GM19455 (cell line): ENCODE data around the gene ZNF761.
"Not testable (repeated sequence)": the region's sequence is repeated elsewhere in the genome, so short reads cannot be mapped to it uniquely, and the experiment has no call there.

Experiments
- ATAC-seq: cut with Tn5 transposase; IDR thresholded peaks from one replicate; pipeline ENCODE4 v1.9.1; 2021; ENCODE audit not compliant: unreplicated experiment

The ZNF761 gene

DNA sequence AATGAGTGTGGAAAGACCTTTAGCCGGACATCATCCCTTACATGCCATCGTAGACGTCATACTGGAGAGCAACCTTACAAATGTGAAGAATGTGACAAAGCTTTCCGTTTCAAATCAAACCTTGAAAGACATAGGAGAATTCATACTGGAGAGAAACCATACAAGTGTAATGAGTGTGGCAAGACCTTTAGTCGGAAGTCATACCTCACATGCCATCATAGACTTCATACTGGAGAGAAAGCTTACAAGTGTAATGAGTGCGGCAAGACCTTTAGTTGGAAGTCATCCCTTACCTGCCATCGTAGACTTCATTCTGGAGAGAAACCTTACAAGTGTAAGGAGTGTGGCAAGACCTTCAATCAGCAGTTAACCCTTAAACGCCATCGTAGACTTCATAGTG, 24.0 kb downstream of the ZNF761 start:
- no peak for ATAC-seq

DNA sequence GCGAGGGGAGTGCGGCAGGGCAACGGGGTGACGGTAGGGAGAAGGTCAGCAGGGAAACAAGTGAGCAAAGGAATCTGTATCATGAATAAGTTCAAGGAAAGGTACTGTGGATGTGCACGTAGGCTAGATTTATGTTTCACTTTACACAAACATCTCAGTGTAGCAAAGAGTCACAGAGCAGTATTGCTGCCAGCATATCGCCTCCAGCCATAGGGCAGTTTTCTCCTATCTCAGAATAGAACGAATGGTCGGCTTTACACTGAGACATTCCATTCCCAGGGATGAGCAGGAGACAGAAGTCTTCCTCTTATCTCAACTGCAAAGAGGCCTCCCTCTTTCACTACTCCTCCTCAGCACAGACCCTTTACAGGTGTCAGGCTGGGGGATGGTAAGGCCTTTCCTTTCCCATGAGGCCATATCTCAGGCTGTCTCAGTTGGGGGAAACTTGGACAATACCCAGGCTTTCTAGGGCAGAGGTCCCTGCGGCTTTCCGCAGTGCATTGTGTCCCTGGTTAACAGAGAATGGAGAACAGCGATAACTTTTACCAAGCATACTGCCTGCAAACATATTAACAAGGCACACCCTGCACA, 28.4 kb downstream of the ZNF761 start:
- not testable (repeated sequence) for ATAC-seq

DNA sequence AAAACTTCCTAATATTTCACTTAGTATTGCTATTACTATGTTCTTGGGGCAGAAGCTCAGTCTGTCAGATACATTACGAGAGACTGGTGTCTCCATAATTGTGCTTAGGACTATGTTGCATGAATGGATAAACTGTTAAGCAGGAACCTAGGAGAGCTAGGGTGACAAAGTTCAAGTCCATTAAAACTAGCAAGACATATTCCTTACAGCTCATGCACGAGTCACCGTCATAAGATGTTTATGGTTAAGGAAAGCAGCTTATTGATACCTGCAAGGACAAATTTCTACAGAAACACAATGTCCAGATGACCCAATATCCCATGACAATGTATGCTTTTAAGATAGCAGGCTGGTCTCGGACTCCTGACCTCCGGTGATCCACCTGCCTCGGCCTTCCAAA, 30.1 kb downstream of the ZNF761 start:
- ATAC-seq: no peak

DNA sequence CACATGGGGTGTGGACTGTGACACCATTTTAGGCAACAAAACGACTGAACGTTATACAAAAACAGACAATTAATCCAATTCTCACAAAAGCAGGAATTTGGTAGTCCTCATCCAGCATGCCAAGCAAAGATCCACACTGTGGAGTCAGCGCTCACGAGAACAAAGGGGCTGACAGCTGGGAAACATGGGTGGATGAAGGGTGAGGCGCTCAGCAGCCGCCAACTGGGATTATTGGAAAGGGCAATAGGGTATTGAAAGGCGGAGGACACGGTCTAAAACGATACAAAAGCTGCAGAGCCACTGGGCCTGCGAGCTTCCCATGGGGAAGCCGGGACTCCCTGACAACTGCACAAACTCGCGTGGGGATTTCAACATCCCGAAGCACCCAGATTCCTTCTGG, 31.1 kb downstream of the ZNF761 start:
- ATAC-seq: no peak

DNA sequence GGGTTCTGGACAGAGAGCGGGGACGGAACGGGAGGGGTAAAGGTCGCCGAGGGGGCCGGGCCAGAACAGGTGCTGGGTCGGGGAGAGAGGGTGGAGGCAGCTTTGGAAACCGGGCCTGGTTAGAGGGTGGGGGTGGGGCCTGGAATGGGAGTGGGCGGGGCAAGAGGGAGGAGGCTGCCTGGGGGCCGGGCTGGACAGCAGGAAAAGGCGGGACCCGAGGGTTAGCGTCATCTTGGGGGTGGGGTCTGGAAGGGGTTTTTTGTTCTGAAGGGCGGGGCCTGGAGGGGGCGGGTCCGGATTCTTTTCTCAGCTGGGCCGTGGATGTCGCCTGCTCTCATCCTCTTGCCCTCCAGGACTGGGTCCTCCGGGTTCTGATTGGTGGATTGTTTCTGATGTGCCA, 31.5 kb downstream of the ZNF761 start:
- ATAC-seq: no peak

DNA sequence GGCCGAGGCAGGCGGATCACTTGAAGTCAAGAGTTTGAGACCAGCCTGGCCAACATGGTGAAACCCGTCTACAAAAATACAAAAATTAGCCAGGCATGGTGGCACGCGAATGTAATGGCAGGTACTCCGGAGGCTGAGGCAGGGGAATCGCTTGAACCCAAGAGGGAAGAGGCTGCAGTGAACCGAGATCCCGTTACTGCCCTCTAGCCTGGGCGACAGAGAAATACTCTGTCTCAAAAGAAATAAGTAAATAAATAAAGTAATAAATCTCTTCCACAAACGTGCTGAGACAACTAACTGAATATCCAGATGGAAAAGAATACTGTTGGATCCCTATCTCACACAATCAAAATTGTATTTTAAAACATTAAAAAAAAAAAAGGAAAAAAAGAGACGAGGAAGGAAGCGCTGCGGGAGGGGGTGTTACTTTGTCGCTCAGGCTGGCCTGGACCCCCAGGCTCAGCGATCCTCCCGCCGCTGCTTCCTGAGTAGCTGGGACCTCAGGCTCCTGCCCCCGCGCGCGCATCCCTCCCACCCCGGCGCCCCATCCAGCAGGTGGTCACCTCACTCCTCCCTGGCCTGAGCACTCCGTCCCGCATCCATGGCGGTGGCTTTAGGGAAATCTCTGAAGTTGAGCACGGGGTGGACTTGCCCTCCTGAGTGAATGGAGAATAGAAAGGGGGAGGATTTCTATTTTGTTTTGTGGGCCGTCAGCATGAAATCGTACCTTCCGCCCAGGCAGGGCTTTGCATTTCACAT, 35.1 kb downstream of the ZNF761 start:
- ATAC-seq: no peak

DNA sequence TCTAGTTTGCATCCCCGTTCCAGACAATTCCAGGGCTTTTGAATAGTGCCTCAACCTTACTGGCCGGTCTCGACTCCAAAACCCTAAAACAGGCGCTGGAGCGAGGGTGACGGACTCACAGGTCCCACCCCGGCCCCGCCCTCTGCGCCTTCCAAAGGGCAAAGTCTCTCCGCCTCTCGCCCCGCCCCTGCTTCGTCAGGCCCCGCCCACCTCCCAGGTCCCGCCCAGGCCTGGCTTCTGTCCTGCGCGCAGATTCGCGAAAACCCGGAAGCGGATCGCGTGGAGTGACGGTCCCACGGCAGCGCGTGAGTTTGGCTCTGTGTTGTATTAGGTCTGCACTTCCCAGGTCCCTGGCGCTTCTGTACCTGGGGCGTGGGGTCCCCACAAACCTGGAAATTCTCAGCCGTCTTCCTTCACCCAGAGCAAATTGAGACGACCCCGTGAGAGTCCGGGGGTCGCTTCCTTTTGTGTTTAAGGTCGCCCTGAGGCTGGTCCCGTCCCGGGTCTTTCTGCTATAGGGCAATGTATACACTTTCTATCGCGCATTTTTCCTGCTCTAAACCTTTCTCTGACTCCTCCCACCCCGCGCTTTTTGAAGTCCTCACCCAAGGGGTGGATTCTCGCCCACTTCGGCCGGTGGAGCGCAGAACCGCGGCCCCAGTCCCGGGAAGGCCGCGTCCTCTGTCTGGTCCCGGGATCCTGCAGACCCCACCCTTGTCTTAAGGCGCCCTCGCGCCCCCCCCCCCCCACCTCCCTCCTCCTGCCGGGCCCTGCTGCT, 35.9 kb downstream of the ZNF761 start, which contains the start of gene ZNF813:
Gene ZNF813, plus strand, starts transcription at position 249 of the 778 bp plus-strand sequence. CDS start 16,090 bp downstream, outside the sequence.
- ATAC-seq: no peak

DNA sequence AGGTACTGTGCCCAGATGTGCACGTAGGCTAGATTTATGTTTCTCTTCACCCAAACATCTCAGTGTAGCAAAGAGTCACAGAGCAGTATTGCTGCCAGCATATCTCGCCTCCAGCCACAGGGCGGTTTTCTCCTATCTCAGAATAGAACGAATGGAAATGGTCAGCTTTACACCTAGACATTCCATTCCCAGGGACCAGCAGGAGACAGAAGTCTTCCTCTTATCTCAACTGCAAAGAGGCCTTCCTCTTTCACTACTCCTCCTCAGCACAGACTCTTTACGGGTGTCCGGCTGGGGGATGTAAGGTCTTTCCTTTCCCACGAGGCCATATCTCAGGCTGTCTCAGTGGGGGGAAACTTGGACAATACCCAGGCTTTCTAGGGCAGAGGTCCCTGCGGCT, 36.8 kb downstream of the ZNF761 start:
- not testable (repeated sequence) for ATAC-seq

DNA sequence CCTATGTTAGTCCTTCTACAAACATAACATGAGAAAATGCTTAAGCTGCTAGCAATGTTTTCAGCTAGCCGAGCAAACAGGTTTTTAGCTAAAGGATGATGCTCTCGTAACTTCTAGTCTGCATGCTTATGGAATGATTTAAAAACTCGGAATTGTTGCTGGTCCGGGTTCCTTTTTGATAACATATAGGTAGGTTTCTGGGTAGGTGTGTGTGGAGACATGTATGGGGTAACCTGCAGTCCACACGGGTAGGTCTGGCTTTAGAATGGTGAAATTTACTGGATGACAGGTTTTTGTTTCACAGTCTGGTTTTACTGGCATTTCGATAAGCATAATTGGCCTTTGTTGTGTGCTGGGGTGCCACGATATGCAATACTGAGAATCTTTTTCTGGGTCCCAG, 40.1 kb downstream of the ZNF761 start:
- ATAC-seq: no peak

DNA sequence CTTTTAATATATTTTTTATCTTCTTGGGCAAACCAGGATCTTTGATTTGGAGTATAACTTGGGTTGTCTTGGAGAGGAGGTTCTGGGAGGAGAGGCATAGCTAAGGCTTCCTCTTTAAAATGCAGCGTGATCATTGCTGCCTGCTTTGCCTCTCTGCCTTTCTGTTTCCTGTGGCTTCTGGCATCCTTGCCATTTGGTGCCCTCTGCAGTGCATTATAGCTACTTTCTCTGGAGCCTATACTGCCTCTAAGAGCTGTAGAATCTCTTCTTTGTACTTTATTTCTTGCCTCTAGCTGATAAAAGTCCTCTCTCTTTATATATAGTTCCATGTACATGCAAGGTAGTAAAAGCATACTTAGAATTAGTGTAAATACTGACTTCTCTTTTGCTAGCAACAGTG, 43.0 kb downstream of the ZNF761 start:
- not testable (repeated sequence) for ATAC-seq

DNA sequence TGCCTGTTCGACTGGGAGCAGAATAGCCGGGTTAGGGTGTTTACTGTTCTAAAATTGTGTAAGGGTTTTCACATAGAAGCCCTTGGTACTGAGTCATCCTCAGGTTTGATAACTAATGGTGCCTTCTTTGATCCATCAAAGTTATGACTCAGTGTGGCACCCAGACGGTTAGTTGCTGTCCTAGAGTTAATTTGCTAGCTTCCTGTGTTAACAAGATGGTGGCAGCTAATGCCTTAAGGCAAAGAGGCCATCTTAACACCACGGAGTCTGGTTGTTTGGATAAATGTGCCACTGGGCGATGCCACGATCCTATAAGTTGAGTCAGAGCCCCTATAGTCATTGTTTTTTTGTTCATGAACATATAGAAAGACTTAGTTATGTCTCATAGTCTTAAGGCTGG, 43.7 kb downstream of the ZNF761 start:
- ATAC-seq: not testable (repeated sequence)

DNA sequence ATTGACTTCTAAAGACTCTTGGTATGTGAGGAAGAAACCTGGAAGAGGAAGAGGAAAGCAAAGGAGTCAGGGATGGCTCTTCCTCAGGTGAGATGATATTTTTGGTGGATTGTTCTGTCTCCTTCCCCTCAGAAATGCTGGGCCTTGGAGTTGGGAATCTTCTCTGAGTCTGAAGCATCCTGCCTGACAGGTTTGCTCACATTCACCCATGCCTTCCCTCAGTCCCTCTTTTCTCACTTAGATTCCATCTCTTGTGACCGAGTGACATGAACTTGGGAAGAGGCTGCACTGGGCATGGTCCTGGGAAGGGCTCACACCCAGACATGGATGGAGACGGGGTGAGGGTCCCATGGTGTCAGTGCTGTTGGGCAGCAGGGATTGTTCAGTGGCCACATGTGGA, 52.0 kb downstream of the ZNF761 start:
- ATAC-seq: not testable (repeated sequence)

DNA sequence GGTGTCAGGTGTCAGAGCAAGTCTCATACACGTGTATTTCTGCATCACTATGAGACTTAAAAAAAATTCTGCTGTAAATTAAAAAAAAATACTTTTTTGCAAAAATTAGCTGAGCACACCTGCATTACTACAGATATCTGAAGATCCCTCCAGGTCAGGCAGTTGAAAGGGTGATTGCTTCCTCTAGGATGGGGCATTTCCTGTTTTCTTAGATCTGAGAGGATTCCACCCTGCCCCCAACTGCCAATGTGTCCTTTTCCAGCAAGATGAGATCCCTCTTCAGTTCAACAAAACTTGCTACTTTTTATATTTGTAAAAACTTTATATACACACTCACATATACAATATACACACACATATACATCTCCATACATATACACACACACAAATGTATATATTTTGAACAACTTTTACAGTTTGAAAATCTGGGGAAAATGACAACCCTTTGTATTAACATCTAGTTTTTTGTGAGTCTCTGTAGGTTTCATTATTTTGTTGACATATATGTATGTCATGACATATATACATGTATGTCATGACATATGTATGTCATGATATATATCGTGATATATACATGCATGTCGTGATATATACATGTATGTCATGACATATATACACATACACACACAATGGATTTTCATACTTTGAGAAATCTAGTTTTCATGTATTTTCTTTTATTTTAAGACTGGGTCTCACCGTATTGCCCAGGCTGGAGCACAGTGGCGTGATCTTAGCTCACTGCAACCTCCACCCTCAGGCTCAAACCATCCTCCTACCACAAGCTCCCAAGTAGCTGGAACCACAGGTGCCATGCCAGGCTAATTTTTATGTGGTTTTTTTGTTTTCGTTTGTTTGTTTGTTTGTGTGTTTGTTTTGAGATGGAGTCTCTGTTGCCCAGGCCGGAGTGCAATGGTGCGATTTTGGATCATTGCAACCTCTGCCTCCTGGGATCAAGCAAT, 53.5 kb downstream of the ZNF761 start:
- no peak for ATAC-seq

DNA sequence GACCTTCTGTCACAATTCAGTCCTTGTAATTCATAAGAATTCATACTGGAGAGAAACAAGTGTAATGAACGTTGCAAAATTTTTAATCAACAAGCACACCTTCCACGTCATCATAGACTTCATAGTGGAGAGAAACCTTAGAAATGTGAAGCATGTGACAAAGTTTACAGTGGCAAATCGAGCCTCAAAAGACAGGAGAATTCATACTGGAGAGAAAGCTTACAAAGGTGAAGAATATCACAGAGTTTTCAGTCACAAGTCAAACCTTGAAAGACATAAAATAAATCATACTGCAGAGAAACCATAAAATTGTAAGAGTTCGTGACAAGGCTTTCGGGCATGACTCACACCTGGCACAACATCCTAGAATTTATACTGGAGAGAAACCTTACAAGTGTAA, 60.4 kb downstream of the ZNF761 start:
- ATAC-seq: no peak

DNA sequence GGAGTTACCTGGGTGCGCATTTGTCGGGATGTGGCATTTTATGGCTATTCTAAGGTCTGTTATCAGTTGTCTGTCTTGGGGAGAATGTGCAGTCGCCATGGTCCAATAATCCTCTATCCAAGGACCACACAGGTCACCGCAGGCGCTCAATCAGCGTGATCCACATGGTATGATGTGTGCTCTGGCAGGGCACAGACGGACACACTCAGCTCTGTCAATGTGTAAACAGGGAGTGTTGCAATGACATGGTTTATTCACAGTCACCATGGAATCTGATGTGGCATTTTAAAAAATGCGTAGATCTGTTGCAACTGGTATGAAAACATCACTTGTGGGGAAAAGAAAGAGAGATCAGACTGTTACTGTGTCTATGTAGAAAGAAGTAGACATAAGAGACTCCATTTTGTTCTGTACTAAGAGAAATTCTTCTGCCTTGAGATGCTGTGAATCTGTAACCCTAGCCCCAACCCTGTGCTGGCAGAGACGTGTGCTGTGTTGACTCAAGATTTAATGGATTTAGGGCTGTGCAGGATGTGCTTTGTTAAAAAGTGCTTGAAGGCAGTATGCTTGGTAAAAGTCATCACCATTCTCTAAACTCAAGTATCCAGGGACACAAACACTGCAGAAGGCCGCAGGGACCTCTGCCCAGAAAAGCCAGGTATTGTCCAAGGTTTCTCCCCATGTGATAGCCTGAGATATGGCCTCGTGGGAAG, 65.7 kb downstream of the ZNF761 start:
- ATAC-seq: not testable (repeated sequence)

DNA sequence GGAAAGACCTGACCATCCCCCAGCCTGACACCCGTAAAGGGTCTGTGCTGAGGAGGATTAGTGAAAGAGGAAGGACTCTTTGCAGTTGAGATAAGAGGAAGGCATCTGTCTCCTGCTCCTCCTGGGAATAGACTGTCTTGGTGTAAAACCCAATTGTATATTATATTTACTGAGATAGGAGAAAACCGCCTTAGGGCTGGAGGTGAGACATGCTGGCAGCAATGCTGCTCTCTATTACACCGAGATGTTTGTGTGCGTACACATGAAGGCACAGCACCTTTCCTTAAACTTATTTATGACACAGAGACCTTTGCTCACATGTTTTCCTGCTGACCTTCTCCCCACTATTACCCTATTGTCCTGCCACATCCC, 66.2 kb downstream of the ZNF761 start:
- not testable (repeated sequence) for ATAC-seq

DNA sequence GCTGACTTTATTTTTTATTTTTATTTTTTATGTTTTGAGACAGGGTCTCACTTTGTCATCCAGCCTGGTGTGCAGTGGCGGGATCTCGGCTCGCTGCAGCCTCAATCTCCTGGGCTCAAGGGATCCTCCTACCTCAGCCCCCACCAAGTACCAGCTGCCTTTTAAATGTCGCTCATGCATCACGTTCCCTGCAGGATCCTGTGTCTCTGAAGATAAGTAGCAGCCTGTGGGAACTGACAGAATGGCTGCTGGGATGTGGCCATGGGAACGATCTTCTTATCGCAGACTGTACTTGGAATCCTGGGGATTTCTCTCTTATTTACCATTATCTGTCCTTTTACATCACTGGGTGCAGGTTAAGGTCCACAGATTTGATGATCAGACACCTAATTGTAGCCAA, 71.4 kb downstream of the ZNF761 start:
- not testable (repeated sequence) for ATAC-seq

DNA sequence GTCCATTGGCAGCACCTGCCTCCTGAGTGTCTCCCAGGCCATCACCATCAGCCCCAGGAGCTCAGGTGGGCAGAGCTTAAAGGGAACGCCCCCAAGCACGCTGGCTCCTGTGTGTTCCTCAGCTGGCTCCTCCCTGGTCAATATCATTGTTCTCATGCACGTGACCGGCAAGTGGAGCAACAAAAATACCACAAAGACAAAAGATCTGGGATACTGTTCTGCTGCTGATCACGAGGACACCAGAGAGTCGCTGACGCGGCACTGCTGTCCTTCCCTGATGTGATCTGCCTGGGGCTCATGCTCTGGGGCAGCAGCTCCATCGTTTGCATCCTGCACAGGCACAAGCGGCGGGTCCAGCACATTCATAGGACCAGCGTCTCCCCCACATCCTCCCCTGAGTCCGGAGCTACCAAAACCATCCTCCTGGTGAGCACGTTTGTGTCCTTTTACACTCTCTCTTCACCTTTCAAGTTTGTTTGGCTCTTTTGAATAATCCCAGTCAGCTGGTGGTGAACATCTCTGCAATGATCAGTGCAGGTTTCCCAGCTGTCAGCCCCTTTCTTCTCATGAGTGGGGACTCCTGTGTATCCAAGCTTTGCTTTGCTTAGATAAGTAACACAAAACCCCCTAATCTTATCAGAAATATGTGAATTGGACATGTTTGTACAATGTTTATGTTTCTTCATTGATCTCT, 72.0 kb downstream of the ZNF761 start:
- ATAC-seq: not testable (repeated sequence)

DNA sequence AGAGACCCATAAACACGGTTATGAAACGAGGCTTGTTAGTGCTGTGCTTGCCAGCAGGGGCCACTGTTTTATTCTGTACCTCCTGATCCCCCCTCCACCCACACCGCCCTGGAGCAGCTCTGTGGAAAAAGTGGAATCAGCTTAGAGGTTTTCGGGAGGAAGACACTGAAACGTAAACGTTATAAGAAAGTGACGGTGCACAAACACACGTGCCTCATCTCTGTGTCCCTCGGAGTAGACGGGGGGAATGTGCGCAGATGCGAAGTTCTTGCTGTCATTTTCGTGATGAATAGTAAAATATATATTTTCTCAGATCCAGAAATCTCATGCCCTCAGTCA, 72.5 kb downstream of the ZNF761 start:
- not testable (repeated sequence) for ATAC-seq

DNA sequence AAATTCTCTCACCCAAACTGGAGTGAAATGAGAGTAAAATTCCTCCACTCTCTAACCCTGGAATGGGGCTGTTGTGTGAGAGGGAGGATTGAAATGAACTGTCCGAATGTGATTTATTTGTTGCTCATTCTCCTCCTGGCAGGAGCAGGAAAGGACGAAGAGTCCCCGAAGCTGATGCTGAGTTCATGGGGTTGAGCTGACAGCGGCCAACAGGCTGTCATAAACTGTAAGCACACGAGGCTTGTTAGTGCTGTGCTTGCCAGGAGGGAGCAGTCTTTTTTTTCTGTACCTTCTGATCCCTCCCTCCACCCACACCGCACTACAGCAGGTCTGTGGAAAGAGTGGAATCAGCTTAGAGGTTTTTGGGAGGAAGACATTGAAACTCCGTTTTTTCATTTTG, 73.1 kb downstream of the ZNF761 start:
- ATAC-seq: no peak
